MM.1S (cell line): ENCODE data around the gene FKBP1A.

Source experiments
- DNase-seq: peaks from one replicate; pipeline ENCODE4 v3.0.0-alpha.2; 2015
- H2AFZ ChIP-seq: fragments of 300-600 bp; sonication (generic); 2 replicates; pipeline ENCODE4 v1.6.0; 2016; ENCODE audit warnings: antibody characterized with exemption, low read length
- H3F3A ChIP-seq: fragments of 300-600 bp; sonication (generic); 2 replicates; pipeline ENCODE4 v1.6.1; 2016; ENCODE audit warnings: mild to moderate bottlenecking, antibody characterized with exemption, low read length, moderate library complexity, mixed read lengths; ENCODE audit not compliant: insufficient read depth
- H3K27ac ChIP-seq: fragments of 300-600 bp; sonication (generic); 2 replicates; pipeline ENCODE4 v1.5.1; 2016; ENCODE audit warnings: mild to moderate bottlenecking, low read length
- H3K27me3 ChIP-seq: fragments of 300-600 bp; sonication (generic); replicated peaks from 2 replicates; pipeline ENCODE4 v1.6.0; 2016; ENCODE audit warnings: low read length; ENCODE audit not compliant: insufficient read depth
- H3K36me3 ChIP-seq: fragments of 300-600 bp; sonication (generic); replicated peaks from 2 replicates; pipeline ENCODE4 v1.6.1; 2016; ENCODE audit warnings: mild to moderate bottlenecking, low read length, mixed read lengths; ENCODE audit not compliant: insufficient read depth
- H3K4me1 ChIP-seq: fragments of 300-600 bp; sonication (generic); 2 replicates; pipeline ENCODE4 v1.6.1; 2016; ENCODE audit warnings: low read length, mixed read lengths
- H3K4me2 ChIP-seq: fragments of 300-600 bp; sonication (generic); 2 replicates; pipeline ENCODE4 v1.6.0; 2016; ENCODE audit warnings: low read depth, low read length
- H3K4me3 ChIP-seq: fragments of 300-600 bp; sonication (generic); 2 replicates; pipeline ENCODE4 v1.5.1; 2016; ENCODE audit warnings: low read length, mixed read lengths
- H3K79me2 ChIP-seq: fragments of 300-600 bp; sonication (generic); 2 replicates; pipeline ENCODE4 v1.6.1; 2016; ENCODE audit warnings: mixed run types, low read length, mixed read lengths
- H3K9ac ChIP-seq: fragments of 300-600 bp; sonication (generic); 2 replicates; pipeline ENCODE4 v1.6.1; 2016; ENCODE audit warnings: low read length, mixed read lengths
- H3K9me2 ChIP-seq: fragments of 300-600 bp; sonication (generic); replicated peaks from 2 replicates; pipeline ENCODE4 v1.6.1; 2016; ENCODE audit warnings: mild to moderate bottlenecking, low read length, mixed read lengths; ENCODE audit not compliant: insufficient read depth
- H3K9me3 ChIP-seq: fragments of 300-600 bp; sonication (generic); replicated peaks from 2 replicates; pipeline ENCODE4 v1.6.1; 2016; ENCODE audit warnings: mild to moderate bottlenecking, low read length, mixed read lengths; ENCODE audit not compliant: insufficient read depth
- H4K20me1 ChIP-seq: fragments of 300-600 bp; sonication (generic); 2 replicates; pipeline ENCODE4 v1.6.1; 2016; ENCODE audit warnings: mild to moderate bottlenecking, low read length, moderate library complexity, mixed read lengths; ENCODE audit not compliant: insufficient read depth
- CTCF ChIP-seq: fragments of 300-600 bp; sonication (generic); IDR thresholded peaks from 2 replicates; pipeline ENCODE4 v1.5.1; 2016; ENCODE audit warnings: antibody characterized with exemption, low read length, mixed read lengths
- EZH2 ChIP-seq: fragments of 300-600 bp; sonication (generic); optimal IDR thresholded peaks from 2 replicates; pipeline ENCODE3; 2017; ENCODE audit warnings: low read depth, mild to moderate bottlenecking, antibody characterized with exemption, low read length, mixed read lengths
- EZH2phosphoT487 ChIP-seq: fragments of 300-600 bp; sonication (generic); IDR thresholded peaks from 2 replicates; pipeline ENCODE4 v1.6.1; 2018; ENCODE audit warnings: antibody characterized with exemption, low read length

The FKBP1A gene

GRCh38 chr20:1369970-1370369 lies 22.9 kb downstream of the FKBP1A start:
- Histone ChIP-seq H3K79me2 (peaks cover 21% of the 10 kb centered on the region; the same call in 1 of the 2 replicates), H3K4me1 (no peaks in the 10 kb centered on the region), H3K4me3 (no peak overlapping the region), H3K4me2 (no peak overlapping the region), H3K9me3 (no peaks in the 10 kb centered on the region), H3K27ac (no peak overlapping the region), H3K9ac (no peak overlapping the region), H2AFZ (no peak overlapping the region), H3F3A (no peaks in the 10 kb centered on the region), H3K36me3 (no peaks in the 10 kb centered on the region), H3K27me3 (no peaks in the 10 kb centered on the region), H4K20me1 (no peaks in the 10 kb centered on the region), H3K9me2 (no peaks in the 10 kb centered on the region)
- no peak for DNase-seq
- no peak for TF ChIP-seq CTCF
- TF ChIP-seq EZH2phosphoT487 = no peak
- TF ChIP-seq EZH2 = no peak

- Histone ChIP-seq H2AFZ (no peak overlapping the region), H3K4me2 (no peak overlapping the region), H3K9me2 (no peaks in the 10 kb centered on the region), H3K36me3 (no peaks in the 10 kb centered on the region), H4K20me1 (no peaks in the 10 kb centered on the region), H3K27ac (no peak overlapping the region), H3K9ac (no peak overlapping the region), H3K27me3 (no peaks in the 10 kb centered on the region), H3F3A (no peaks in the 10 kb centered on the region), H3K4me3 (no peak overlapping the region), H3K9me3 (no peaks in the 10 kb centered on the region), H3K4me1 (0 out of 2 replicates have a peak, but pooled peaks cover 3% of the 10 kb centered on the region), H3K79me2 (peaks cover 15% of the 10 kb centered on the region; the same call in 1 of the 2 replicates)
- no peak for DNase-seq
- TF ChIP-seq EZH2phosphoT487 (no peak), EZH2 (no peak), CTCF (no peak)
Observed at GRCh38 chr20:1368448-1369199, 24.2 kb downstream of the FKBP1A start.

- no peak overlapping the region for H3K27ac ChIP-seq
- H3K27me3 ChIP-seq = no peaks in the 10 kb centered on the region
- no peak overlapping the region for H3K4me3 ChIP-seq
Observed at GRCh38 chr20:1367479-1367878, 25.4 kb downstream of the FKBP1A start.

More at GRCh38 chr20:1367479-1367878, 25.4 kb downstream of the FKBP1A start:
- Histone ChIP-seq H3K4me1 (0 out of 2 replicates have a peak, but pooled peaks cover 3% of the 10 kb centered on the region), H3F3A (no peaks in the 10 kb centered on the region), H3K9ac (no peak overlapping the region), H2AFZ (no peak overlapping the region), H3K4me2 (no peak overlapping the region), H3K79me2 (0 out of 2 replicates have a peak, but pooled peaks cover 8% of the 10 kb centered on the region), H4K20me1 (no peaks in the 10 kb centered on the region), H3K36me3 (no peaks in the 10 kb centered on the region), H3K9me3 (no peaks in the 10 kb centered on the region), H3K9me2 (no peaks in the 10 kb centered on the region)
- no peak for DNase-seq
- TF ChIP-seq CTCF (no peak), EZH2 (no peak), EZH2phosphoT487 (no peak)
